ENCODE data around the gene EMCN.

Gene EMCN

GRCh38 chr4:100525686-100526085, 7.9 kb upstream of the EMCN start:
- DNase-seq (ENCODE audit: low read depth), result no peak
- Histone ChIP-seq H3K4me1 (ENCODE audit: control insufficient read depth, insufficient read depth, low read length) (no peaks in the 10 kb centered on the region), H3K4me3 (ENCODE audit: low read length) (no peak overlapping the region), H3K9ac (ENCODE audit: low read length) (no peak overlapping the region), H3K9me3 (ENCODE audit: control insufficient read depth, low read length) (no peaks in the 10 kb centered on the region), H3K36me3 (ENCODE audit: control insufficient read depth, insufficient read depth, low read length, severe bottlenecking) (no peaks in the 10 kb centered on the region), H3K27me3 (replicated peaks; ENCODE audit: control insufficient read depth, insufficient read depth, low read length) (no peaks in the 10 kb centered on the region)

- Histone ChIP-seq H3K4me1 (ENCODE audit: control insufficient read depth, insufficient read depth, low read length) (peaks cover 15% of the 10 kb centered on the region), H3K9me3 (ENCODE audit: control insufficient read depth, low read length) (no peaks in the 10 kb centered on the region), H3K27me3 (replicated peaks; ENCODE audit: control insufficient read depth, insufficient read depth, low read length) (no peaks in the 10 kb centered on the region), H3K4me3 (ENCODE audit: low read length) (no peak overlapping the region), H3K36me3 (ENCODE audit: control insufficient read depth, insufficient read depth, low read length, severe bottlenecking) (no peaks in the 10 kb centered on the region), H3K9ac (ENCODE audit: low read length) (no peak overlapping the region)
- DNase-seq (ENCODE audit: low read depth), result no peak
Measured at GRCh38 chr4:100519205-100519604, 1.4 kb upstream of the EMCN start.

GRCh38 chr4:100516225-100516624, 1.6 kb downstream of the EMCN start:
- H3K36me3 ChIP-seq (ENCODE audit: control insufficient read depth, insufficient read depth, low read length, severe bottlenecking), result no peaks in the 10 kb centered on the region
- DNase-seq (ENCODE audit: low read depth), result no peak
- H3K27me3 ChIP-seq (replicated peaks; ENCODE audit: control insufficient read depth, insufficient read depth, low read length), result no peaks in the 10 kb centered on the region
- H3K4me1 ChIP-seq (ENCODE audit: control insufficient read depth, insufficient read depth, low read length), result peaks cover 22% of the 10 kb centered on the region
- H3K9ac ChIP-seq (ENCODE audit: low read length), result no peak overlapping the region
- H3K4me3 ChIP-seq (ENCODE audit: low read length), result no peak overlapping the region
- no peaks in the 10 kb centered on the region for H3K9me3 ChIP-seq (ENCODE audit: control insufficient read depth, low read length)

- Histone ChIP-seq H3K9ac (ENCODE audit: low read length) (no peak overlapping the region), H3K4me1 (ENCODE audit: control insufficient read depth, insufficient read depth, low read length) (peaks cover 20% of the 10 kb centered on the region), H3K9me3 (ENCODE audit: control insufficient read depth, low read length) (no peaks in the 10 kb centered on the region), H3K27me3 (replicated peaks; ENCODE audit: control insufficient read depth, insufficient read depth, low read length) (no peaks in the 10 kb centered on the region), H3K4me3 (ENCODE audit: low read length) (no peak overlapping the region), H3K36me3 (ENCODE audit: control insufficient read depth, insufficient read depth, low read length, severe bottlenecking) (no peaks in the 10 kb centered on the region)
- DNase-seq (ENCODE audit: low read depth), result no peak
Measured at GRCh38 chr4:100511896-100512295, 5.9 kb downstream of the EMCN start.

GRCh38 chr4:100510551-100510950, 7.3 kb downstream of the EMCN start:
- H3K9ac ChIP-seq (ENCODE audit: low read length), result no peak overlapping the region
- H3K27me3 ChIP-seq (replicated peaks; ENCODE audit: control insufficient read depth, insufficient read depth, low read length), result no peaks in the 10 kb centered on the region
- H3K4me3 ChIP-seq (ENCODE audit: low read length), result peak overlapping the region; percentile 38
- no peaks in the 10 kb centered on the region for H3K9me3 ChIP-seq (ENCODE audit: control insufficient read depth, low read length)
- DNase-seq (ENCODE audit: low read depth), result no peak
- H3K36me3 ChIP-seq (ENCODE audit: control insufficient read depth, insufficient read depth, low read length, severe bottlenecking), result no peaks in the 10 kb centered on the region
- peaks cover 19% of the 10 kb centered on the region for H3K4me1 ChIP-seq (ENCODE audit: control insufficient read depth, insufficient read depth, low read length)

GRCh38 chr4:100509386-100509785, 8.4 kb downstream of the EMCN start:
- peaks cover 19% of the 10 kb centered on the region for H3K4me1 ChIP-seq (ENCODE audit: control insufficient read depth, insufficient read depth, low read length)
- no peak overlapping the region for H3K4me3 ChIP-seq (ENCODE audit: low read length)
- no peaks in the 10 kb centered on the region for H3K36me3 ChIP-seq (ENCODE audit: control insufficient read depth, insufficient read depth, low read length, severe bottlenecking)
- no peak for DNase-seq (ENCODE audit: low read depth)
- no peaks in the 10 kb centered on the region for H3K27me3 ChIP-seq (replicated peaks; ENCODE audit: control insufficient read depth, insufficient read depth, low read length)
- no peak overlapping the region for H3K9ac ChIP-seq (ENCODE audit: low read length)
- H3K9me3 ChIP-seq (ENCODE audit: control insufficient read depth, low read length), result no peaks in the 10 kb centered on the region

- H3K4me1 ChIP-seq (ENCODE audit: control insufficient read depth, insufficient read depth, low read length), result peaks cover 19% of the 10 kb centered on the region
- DNase-seq (ENCODE audit: low read depth), result no peak
- H3K36me3 ChIP-seq (ENCODE audit: control insufficient read depth, insufficient read depth, low read length, severe bottlenecking), result no peaks in the 10 kb centered on the region
- H3K9me3 ChIP-seq (ENCODE audit: control insufficient read depth, low read length), result no peaks in the 10 kb centered on the region
- no peak overlapping the region for H3K4me3 ChIP-seq (ENCODE audit: low read length)
- no peaks in the 10 kb centered on the region for H3K27me3 ChIP-seq (replicated peaks; ENCODE audit: control insufficient read depth, insufficient read depth, low read length)
- no peak overlapping the region for H3K9ac ChIP-seq (ENCODE audit: low read length)
Measured at GRCh38 chr4:100508691-100509090, 9.1 kb downstream of the EMCN start.

- H3K4me3 ChIP-seq (ENCODE audit: low read length), result no peak overlapping the region
- no peaks in the 10 kb centered on the region for H3K27me3 ChIP-seq (replicated peaks; ENCODE audit: control insufficient read depth, insufficient read depth, low read length)
- H3K9ac ChIP-seq (ENCODE audit: low read length), result no peak overlapping the region
- peaks cover 4% of the 10 kb centered on the region for H3K4me1 ChIP-seq (ENCODE audit: control insufficient read depth, insufficient read depth, low read length)
- H3K9me3 ChIP-seq (ENCODE audit: control insufficient read depth, low read length), result no peaks in the 10 kb centered on the region
- no peak for DNase-seq (ENCODE audit: low read depth)
- H3K36me3 ChIP-seq (ENCODE audit: control insufficient read depth, insufficient read depth, low read length, severe bottlenecking), result no peaks in the 10 kb centered on the region
Measured at GRCh38 chr4:100504086-100504874, 13.5 kb downstream of the EMCN start.

GRCh38 chr4:100497791-100498190, 20.0 kb downstream of the EMCN start:
- no peaks in the 10 kb centered on the region for H3K27me3 ChIP-seq (replicated peaks; ENCODE audit: control insufficient read depth, insufficient read depth, low read length)
- DNase-seq (ENCODE audit: low read depth), result peak; percentile 6
- no peaks in the 10 kb centered on the region for H3K9me3 ChIP-seq (ENCODE audit: control insufficient read depth, low read length)
- no peaks in the 10 kb centered on the region for H3K36me3 ChIP-seq (ENCODE audit: control insufficient read depth, insufficient read depth, low read length, severe bottlenecking)
- H3K4me3 ChIP-seq (ENCODE audit: low read length), result no peak overlapping the region
- H3K9ac ChIP-seq (ENCODE audit: low read length), result no peak overlapping the region
- peaks cover 20% of the 10 kb centered on the region for H3K4me1 ChIP-seq (ENCODE audit: control insufficient read depth, insufficient read depth, low read length)

- H3K36me3 ChIP-seq (ENCODE audit: control insufficient read depth, insufficient read depth, low read length, severe bottlenecking), result no peaks in the 10 kb centered on the region
- H3K27me3 ChIP-seq (replicated peaks; ENCODE audit: control insufficient read depth, insufficient read depth, low read length), result no peaks in the 10 kb centered on the region
- H3K9me3 ChIP-seq (ENCODE audit: control insufficient read depth, low read length), result no peaks in the 10 kb centered on the region
- peaks cover 17% of the 10 kb centered on the region for H3K4me1 ChIP-seq (ENCODE audit: control insufficient read depth, insufficient read depth, low read length)
- H3K9ac ChIP-seq (ENCODE audit: low read length), result no peak overlapping the region
- H3K4me3 ChIP-seq (ENCODE audit: low read length), result no peak overlapping the region
- DNase-seq (ENCODE audit: low read depth), result no peak
Measured at GRCh38 chr4:100495074-100495473, 22.7 kb downstream of the EMCN start.

GRCh38 chr4:100494166-100494565, 23.7 kb downstream of the EMCN start:
- H3K4me3 ChIP-seq (ENCODE audit: low read length), result no peak overlapping the region
- no peaks in the 10 kb centered on the region for H3K27me3 ChIP-seq (replicated peaks; ENCODE audit: control insufficient read depth, insufficient read depth, low read length)
- H3K4me1 ChIP-seq (ENCODE audit: control insufficient read depth, insufficient read depth, low read length), result peaks cover 17% of the 10 kb centered on the region
- H3K36me3 ChIP-seq (ENCODE audit: control insufficient read depth, insufficient read depth, low read length, severe bottlenecking), result no peaks in the 10 kb centered on the region
- peak; percentile 76 for DNase-seq (ENCODE audit: low read depth)
- no peak overlapping the region for H3K9ac ChIP-seq (ENCODE audit: low read length)
- H3K9me3 ChIP-seq (ENCODE audit: control insufficient read depth, low read length), result no peaks in the 10 kb centered on the region

- H3K36me3 ChIP-seq (ENCODE audit: control insufficient read depth, insufficient read depth, low read length, severe bottlenecking), result no peaks in the 10 kb centered on the region
- no peaks in the 10 kb centered on the region for H3K9me3 ChIP-seq (ENCODE audit: control insufficient read depth, low read length)
- H3K4me1 ChIP-seq (ENCODE audit: control insufficient read depth, insufficient read depth, low read length), result peaks cover 17% of the 10 kb centered on the region
- no peak overlapping the region for H3K4me3 ChIP-seq (ENCODE audit: low read length)
- DNase-seq (ENCODE audit: low read depth), result peak; percentile 57
- H3K27me3 ChIP-seq (replicated peaks; ENCODE audit: control insufficient read depth, insufficient read depth, low read length), result no peaks in the 10 kb centered on the region
- no peak overlapping the region for H3K9ac ChIP-seq (ENCODE audit: low read length)
Measured at GRCh38 chr4:100493756-100494155, 24.1 kb downstream of the EMCN start.

Measured in adipocyte (in vitro differentiated cells).